ENCODE results near the gene CACNA1I. TPM values are rescaled to one million over a fixed set of nuclear protein-coding genes. Genes with fewer than 3 reads are reported as not detected.

Gene CACNA1I
- total RNA-seq, 3 donors from 2014 or later (not counting 1 experiment from before 2014, with no cell fraction given), result 0.05 to 0.83 (median 0.72) TPM

GRCh38 chr22:39734866-39735265 is 164.3 kb downstream of the CACNA1I start:
- intact Hi-C loops (cut with micrococcal nuclease), result no loop called here
- ATAC-seq (no peak), DNase-seq (no peak)
- Mint-ChIP-seq H3K27ac (no peak overlapping the region), H3K9me3 (no peaks in the 10 kb centered on the region), H3K27me3 (ENCODE audit: low read depth in 2 of 2) (peaks cover 21 to 40% of the 10 kb centered on the region in 2 donors), H3K4me1 (no peaks in the 10 kb centered on the region), H3K4me3 (no peak overlapping the region), H3K36me3 (peaks cover 7% of the 10 kb centered on the region)
- Histone ChIP-seq H3K4me3 (ENCODE audit: low read length) (no peak overlapping the region), H3K27me3 (ENCODE audit: control insufficient read depth, insufficient read depth, low read length) (peaks cover 8% of the 10 kb centered on the region), H3K27ac (ENCODE audit: low read length) (no peak overlapping the region), H3K4me1 (ENCODE audit: control insufficient read depth, insufficient read depth, low read length) (no peaks in the 10 kb centered on the region), H3K36me3 (ENCODE audit: control insufficient read depth, insufficient read depth, low read length) (no peaks in the 10 kb centered on the region), H3K9me3 (ENCODE audit: control insufficient read depth, insufficient read depth, low read length) (no peaks in the 10 kb centered on the region)
- 89% methylated on average over 5 of the region's 5 CpGs for WGBS (ENCODE audit: insufficient coverage)
- no peak for TF ChIP-seq CTCF (IDR thresholded peaks at IDR 0.05)

GRCh38 chr22:39735776-39736175 is 165.2 kb downstream of the CACNA1I start:
- Mint-ChIP-seq H3K4me1 (no peaks in the 10 kb centered on the region), H3K27ac (no peak overlapping the region), H3K36me3 (peaks cover 7% of the 10 kb centered on the region), H3K4me3 (no peak overlapping the region), H3K9me3 (no peaks in the 10 kb centered on the region), H3K27me3 (ENCODE audit: low read depth in 2 of 2) (peaks cover 21 to 40% of the 10 kb centered on the region in 2 donors)
- no peaks in the 10 kb centered on the region for H3K4me1 ChIP-seq (ENCODE audit: control insufficient read depth, insufficient read depth, low read length)
- H3K27ac ChIP-seq (ENCODE audit: low read length), result no peak overlapping the region
- no peak for ATAC-seq
- 82% methylated on average over 10 of the region's 10 CpGs for WGBS (ENCODE audit: insufficient coverage)
- intact Hi-C loops (cut with micrococcal nuclease), result no loop called here
- no peak for DNase-seq
- H3K27me3 ChIP-seq (ENCODE audit: control insufficient read depth, insufficient read depth, low read length), result peaks cover 8% of the 10 kb centered on the region
- no peaks in the 10 kb centered on the region for H3K9me3 ChIP-seq (ENCODE audit: control insufficient read depth, insufficient read depth, low read length)
- no peaks in the 10 kb centered on the region for H3K36me3 ChIP-seq (ENCODE audit: control insufficient read depth, insufficient read depth, low read length)
- TF ChIP-seq CTCF (IDR thresholded peaks at IDR 0.05), result no peak
- H3K4me3 ChIP-seq (ENCODE audit: low read length), result no peak overlapping the region

GRCh38 chr22:39738746-39739145 is 168.2 kb downstream of the CACNA1I start:
- no peaks in the 10 kb centered on the region for H3K9me3 ChIP-seq (ENCODE audit: control insufficient read depth, insufficient read depth, low read length)
- Mint-ChIP-seq H3K9me3 (no peaks in the 10 kb centered on the region), H3K27ac (no peak overlapping the region), H3K4me3 (no peak overlapping the region), H3K27me3 (ENCODE audit: low read depth in 2 of 2) (peaks cover 20 to 41% of the 10 kb centered on the region in 2 donors), H3K36me3 (peaks cover 7% of the 10 kb centered on the region), H3K4me1 (no peaks in the 10 kb centered on the region)
- no peak overlapping the region for H3K27ac ChIP-seq (ENCODE audit: low read length)
- DNase-seq, result no peak
- no peak overlapping the region for H3K4me3 ChIP-seq (ENCODE audit: low read length)
- 100% methylated on average over 1 of the region's 1 CpG for WGBS (ENCODE audit: insufficient coverage)
- peaks cover 8% of the 10 kb centered on the region for H3K27me3 ChIP-seq (ENCODE audit: control insufficient read depth, insufficient read depth, low read length)
- no peaks in the 10 kb centered on the region for H3K4me1 ChIP-seq (ENCODE audit: control insufficient read depth, insufficient read depth, low read length)
- TF ChIP-seq CTCF (IDR thresholded peaks at IDR 0.05), result no peak
- H3K36me3 ChIP-seq (ENCODE audit: control insufficient read depth, insufficient read depth, low read length), result no peaks in the 10 kb centered on the region
- ATAC-seq, result no peak
- intact Hi-C loops (cut with micrococcal nuclease), result no loop called here

Other genes starting within 250 kb of the CACNA1I start
- 10 to 100 TPM; 30.3 to 35.7 (median 31.3) TPM for gene SYNGR1, start 220.8 kb upstream of the CACNA1I start, total RNA-seq
- 10 to 100 TPM; 24.3 to 30.4 (median 24.8) TPM for gene TAB1, start 171.0 kb upstream of the CACNA1I start, total RNA-seq
- 10 to 100 TPM in 1 of 3 donors, under 1 TPM in 2; 0.09 to 13.7 (median 0.11) TPM for gene MGAT3, start 113.7 kb upstream of the CACNA1I start, total RNA-seq
- 10 to 100 TPM; 16.1 to 27.6 (median 25.1) TPM for gene MIEF1, start 68.5 kb upstream of the CACNA1I start, total RNA-seq
- gene ATF4, start 50.2 kb upstream of the CACNA1I start, total RNA-seq, result 100 to 1,000 TPM; 235 to 242 (median 238) TPM
- gene RPS19BP1, start 38.0 kb upstream of the CACNA1I start, total RNA-seq, result 10 to 100 TPM; 56.7 to 66.5 (median 61.3) TPM

Measured in natural killer cell (primary cell).